ENCODE measurements around the gene FMN1. TPM values are rescaled to one million over a fixed set of nuclear protein-coding genes. Genes with fewer than 3 reads are reported as not detected.

The FMN1 gene
- total and polyA plus RNA-seq, 10 of the 15 experiments (the other 5 are each of a cell fraction or from before 2014, with no cell fraction given): 0.05 to 0.16 (median 0.08) TPM; not detected in 4

GRCh38 chr15:33022629-33023028, 171.9 kb downstream of the FMN1 start (continued):
- no peak for TF ChIP-seq REST (IDR thresholded peaks at IDR 0.05; ENCODE audit: low read depth, low read length)
- TF ChIP-seq CUX1 (IDR thresholded peaks at IDR 0.05; ENCODE audit: insufficient replicate concordance, low read depth, low read length): no peak
- no peak for TF ChIP-seq YBX1 (IDR thresholded peaks at IDR 0.05)
- no peak for TF ChIP-seq MLLT1 (IDR thresholded peaks at IDR 0.05)
- no peak for TF ChIP-seq ZNF592 (IDR thresholded peaks at IDR 0.05)
- TF ChIP-seq MEF2B (IDR thresholded peaks at IDR 0.05; ENCODE audit: partially characterized antibody, poor library complexity, severe bottlenecking): no peak

Data from GM12878 (cell line).